ENCODE results near the gene KSR1. TPM values are rescaled to one million over a fixed set of nuclear protein-coding genes. Genes with fewer than 3 reads are reported as not detected.
A peak's percentile ranks its signal among the peaks of the same experiment; 100 is the strongest.
"Not testable (repeated sequence)": the region's sequence is repeated elsewhere in the genome, so short reads cannot be mapped to it uniquely, and the experiment has no call there.

Gene KSR1
- total RNA-seq (2014; rRNA removed; shearing (Covaris generic)), result 8.3 and 11.7 TPM in 2 replicates
- polyA plus RNA-seq (2014; cell fraction: nucleus; rRNA removed), result 7.3 and 16.6 TPM in 2 replicates

DNA sequence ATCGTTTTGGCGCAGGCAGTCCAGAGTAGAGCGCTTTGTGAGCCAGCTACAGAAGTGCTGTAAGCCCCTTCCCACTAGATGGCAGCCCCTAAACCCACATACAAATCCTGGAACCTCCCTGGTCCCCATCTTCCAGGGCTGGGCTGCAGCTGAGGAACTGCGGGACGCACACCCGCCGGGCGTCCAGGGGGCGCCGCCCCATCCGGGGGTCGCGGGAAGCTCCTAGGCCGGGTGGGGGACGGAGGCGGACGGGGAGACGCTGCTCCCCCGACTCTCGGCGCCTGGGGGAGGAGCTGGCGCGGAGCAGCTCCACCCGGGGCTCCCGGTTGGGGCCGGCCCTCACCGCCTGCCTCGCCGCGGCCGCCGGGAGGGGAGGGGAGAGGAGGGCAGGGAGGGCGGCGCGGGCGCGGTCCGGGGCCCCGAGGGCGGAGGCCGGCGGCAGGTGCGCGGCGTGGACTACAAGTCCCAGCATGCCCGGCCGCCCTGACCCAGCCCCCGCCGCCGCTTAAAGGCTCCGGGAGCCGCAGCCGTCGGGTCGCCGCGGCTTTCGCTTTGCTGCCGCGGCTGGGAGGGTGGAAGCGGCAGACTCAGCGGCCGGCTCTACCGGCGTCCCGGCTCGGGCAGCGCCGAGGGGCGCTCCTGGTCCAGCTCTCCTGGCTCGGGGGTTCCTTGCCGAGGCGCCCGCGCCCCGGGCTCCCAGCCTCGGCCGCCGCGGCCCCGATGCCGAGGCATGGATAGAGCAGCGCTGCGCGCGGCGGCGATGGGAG, at the start of gene KSR1:
Gene KSR1, plus strand, starts transcription at position 535 of the 767 bp plus-strand sequence. Its CDS starts 196 bp downstream, at position 731.
- peak; percentile 50 for DNase-seq (ENCODE audit: extremely low read depth, low read depth)

DNA sequence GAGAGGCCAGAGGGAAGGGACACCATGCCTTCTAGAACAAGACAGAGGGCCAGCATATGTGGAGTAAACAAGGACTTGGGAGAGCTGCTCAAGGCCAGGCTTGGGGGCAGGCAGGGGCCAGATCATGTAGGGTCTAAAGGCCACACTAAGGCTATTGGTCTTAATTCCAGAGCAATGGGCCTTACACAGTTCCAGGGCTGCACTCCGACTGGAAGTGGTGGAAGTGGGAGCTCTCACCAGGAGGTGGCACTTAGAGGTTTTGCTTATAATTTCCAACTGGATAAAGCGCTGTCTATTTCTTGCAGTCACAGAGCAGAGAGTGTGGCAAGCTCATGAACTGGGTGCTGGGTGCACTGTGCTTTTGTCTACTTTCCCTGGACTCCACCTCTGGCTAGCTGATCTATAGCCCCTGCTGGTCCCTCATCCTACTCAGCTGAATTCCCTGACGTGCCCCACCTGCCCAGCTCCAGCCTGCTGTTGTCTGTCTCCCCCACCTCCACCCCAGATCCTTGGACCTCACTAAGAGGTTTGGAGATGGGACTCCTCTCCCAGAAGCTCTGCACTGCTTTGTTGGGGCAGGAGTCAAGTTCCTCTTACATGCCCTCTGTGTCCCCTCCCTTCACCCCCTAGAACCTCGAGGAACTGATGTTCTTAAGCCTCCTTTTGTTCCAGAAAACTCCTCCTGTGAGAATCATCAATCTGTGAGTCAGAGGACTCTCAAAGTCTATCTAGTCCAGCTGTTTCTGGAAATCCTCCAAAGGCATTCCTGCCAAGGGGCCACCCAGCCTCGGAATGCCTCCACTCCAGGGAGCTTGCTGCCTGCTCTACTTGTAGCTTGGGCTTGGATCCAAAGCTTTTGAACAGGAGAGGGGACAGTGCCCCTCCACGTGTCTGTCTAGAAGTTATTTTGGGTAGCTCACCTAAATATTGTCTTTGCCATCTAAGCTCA, 48.1 kb upstream of the KSR1 start:
- no peak for DNase-seq (ENCODE audit: extremely low read depth, low read depth)

DNA sequence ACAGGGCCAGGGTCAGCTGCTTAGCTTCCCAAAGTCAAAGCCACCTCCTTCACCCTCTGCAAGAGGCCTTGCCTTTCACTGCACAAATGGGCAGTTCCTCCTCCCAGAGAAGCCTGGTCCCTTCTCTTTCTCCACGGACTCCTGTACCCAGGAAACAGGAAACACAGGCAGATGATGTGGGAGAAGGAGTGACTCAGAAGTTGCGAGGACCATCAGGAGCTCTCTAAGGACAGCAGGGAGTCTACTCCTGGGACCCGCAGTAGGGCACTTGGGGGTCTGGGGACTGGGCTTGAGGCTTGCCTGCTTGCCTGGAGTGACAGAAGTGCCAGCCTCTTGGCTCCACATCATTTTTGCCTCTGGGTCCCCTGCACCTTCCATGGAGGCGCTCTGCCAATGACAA, 47.4 kb upstream of the KSR1 start:
- no peak for DNase-seq (ENCODE audit: extremely low read depth, low read depth)

DNA sequence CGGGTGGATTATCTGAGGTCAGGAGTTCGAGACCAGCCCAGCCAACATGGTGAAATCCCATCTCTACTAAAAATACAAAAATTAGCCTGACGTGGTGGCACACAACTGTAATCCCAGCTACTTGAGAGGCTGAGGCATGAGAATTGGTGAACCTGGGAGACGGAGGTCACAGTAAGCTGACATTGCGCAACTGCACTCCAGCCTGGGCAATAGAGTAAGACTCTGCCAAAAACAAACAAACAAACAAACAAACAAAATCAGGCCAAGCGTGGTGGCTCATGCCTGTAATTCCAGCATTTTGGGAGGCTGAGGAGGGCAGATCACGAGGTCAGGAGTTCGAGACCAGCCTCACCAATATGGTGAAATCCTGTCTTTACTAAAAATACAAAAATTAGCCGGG, 44.1 kb upstream of the KSR1 start:
- DNase-seq (ENCODE audit: extremely low read depth, low read depth), result not testable (repeated sequence)

DNA sequence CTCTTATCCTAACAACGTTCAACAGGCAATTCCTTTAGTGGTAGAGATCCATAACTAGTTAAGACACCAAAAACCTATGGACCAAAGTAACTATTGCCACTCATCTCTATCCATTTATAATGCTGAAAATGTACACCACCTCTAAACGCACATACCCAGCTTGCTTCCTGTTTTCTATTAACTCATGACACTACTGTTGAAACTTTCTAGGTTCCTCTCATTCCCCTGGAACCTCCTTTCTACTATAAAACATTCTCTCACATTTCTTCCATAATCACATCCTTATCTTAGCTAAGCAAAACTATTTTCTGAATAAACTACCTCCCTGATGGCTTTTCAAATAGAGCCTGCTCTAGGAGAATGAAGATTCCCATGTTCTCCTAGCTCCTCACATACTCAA, 42.9 kb upstream of the KSR1 start:
- no peak for DNase-seq (ENCODE audit: extremely low read depth, low read depth)

DNA sequence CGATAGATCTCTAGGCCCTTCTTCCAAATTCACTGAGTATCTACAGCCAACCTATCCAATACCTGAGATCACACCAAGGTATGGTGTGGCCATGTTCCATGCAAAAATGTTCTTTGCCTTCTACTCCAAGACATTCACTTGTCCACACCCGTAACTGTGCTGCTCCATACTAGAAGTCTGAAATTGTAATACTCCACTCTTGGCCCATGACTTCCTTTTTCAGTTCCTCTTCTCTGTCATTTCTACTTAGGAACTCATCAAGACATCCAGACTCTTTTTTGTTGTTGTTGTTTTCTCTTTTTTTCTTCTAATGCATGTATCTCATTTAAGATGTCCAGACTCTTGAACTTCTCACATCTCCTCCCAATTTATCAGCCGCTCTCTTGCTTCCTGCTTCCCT, 42.5 kb upstream of the KSR1 start:
- no peak for DNase-seq (ENCODE audit: extremely low read depth, low read depth)

DNA sequence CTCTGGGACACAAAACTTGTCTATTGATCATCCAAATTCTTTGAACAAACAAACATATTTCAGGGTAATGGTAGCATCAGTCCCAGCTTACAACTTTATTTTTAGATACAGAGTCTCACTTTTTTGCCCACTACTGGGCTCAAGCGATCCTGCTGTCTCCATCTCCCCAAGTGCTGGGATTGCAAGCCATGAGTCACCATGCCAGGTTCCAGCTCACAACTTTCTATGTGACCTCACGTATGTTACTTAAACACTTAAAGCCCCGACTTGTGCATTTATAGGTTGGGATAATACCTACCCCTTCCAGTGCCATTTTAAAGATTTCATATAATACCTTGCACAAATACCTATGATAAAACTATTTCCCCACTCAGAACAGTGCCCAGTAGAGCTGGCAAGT, 42.0 kb upstream of the KSR1 start:
- DNase-seq (ENCODE audit: extremely low read depth, low read depth), result no peak

DNA sequence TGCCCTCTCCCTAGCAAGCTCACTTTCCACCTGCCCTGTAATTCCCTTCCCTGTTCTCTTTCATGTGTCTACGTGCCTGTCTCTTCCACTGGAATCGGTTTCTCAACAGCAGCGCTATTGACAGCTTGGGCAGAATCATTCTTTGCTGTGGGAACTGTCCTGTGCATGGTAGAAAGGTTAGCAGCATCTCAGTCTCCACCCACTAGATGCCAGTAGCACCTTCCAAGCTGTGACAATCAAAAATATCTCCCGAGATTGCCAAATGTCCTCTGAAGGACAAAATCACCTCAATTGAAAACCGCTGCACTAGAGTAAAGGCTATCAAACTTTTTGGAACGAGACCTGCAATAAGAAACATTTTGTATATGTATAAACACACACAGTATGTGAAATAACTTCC, 41.6 kb upstream of the KSR1 start:
- DNase-seq (ENCODE audit: extremely low read depth, low read depth), result no peak

DNA sequence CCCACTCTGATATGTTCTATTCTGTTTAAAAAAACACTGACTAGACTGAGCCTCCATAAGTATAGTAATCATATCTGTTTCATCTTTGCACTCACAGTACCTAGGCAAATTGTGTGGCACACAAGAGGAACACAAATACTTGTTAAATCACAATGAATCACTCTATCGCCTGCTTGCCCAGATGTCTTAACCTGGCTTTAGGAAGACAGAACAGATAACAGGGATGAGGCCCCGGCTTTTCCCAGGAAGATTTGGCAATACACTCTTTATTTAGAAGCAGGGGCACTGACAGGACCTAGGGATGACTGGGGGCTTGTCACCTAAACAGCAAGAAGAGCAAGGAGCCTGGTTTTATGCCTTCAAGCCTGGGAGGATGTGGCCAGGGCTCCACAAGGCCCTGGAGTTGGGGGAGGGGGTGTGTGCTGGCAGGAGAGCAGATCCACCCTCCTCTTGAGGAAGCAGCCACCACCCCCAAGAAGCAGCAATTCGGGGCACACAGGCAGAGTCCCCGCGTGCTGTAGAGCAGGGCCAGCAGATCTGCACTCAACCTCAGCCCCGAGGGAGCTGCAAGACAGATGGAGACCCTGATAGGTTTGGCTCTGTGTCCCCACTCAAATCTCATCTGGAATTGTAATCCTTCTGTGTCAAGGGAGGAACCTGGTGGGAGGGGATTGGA, 41.0 kb upstream of the KSR1 start:
- DNase-seq (ENCODE audit: extremely low read depth, low read depth), result no peak

DNA sequence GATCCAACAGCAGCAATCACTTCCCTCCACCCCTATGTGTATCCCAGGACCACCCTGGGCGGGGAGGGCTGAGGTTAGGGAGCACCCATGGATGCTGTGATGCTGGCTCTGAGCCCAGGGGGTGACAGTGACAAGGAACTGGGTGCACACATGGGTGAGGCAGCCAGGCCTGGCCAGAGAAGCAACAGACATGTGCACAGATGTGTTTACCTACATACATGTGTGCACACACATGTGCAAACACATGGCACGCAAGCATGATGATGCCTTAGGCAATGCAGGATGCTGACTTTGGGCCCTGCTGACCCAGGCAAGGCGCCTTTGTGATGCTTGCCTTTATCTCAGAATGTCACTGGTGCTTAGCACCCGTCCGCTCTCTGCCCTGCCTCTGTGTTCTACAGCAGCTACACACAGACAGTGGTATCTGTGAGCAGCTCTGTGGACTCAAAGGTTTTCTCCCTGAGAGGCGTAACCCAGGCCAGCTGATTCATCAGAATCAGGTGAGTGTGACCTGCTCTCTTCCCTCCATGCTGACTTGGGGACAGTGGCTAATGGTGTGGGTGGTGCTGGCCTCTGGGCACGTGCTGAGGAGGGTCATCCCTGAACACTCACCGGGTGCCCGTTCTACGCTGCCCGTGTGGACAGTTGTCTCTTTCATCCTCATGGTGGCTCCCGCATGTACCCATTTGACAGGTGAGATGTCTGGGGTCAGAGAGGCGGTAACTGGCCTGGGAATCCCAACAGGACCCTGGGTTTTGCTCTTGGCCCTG, 38.5 kb upstream of the KSR1 start:
- no peak for DNase-seq (ENCODE audit: extremely low read depth, low read depth)

DNA sequence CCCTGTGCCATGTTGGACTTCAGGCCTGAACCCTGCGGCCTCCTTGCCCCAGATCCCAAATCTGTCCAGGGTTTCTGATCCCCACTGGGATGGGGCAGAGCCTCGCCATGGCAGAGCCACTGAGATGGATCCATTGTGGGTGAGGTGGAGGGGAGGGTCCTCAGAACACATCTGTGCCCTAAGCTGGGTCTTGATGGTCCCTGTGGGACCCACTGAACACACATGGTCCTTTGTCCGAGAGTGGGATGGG, 38.0 kb upstream of the KSR1 start:
- DNase-seq (ENCODE audit: extremely low read depth, low read depth), result no peak

DNA sequence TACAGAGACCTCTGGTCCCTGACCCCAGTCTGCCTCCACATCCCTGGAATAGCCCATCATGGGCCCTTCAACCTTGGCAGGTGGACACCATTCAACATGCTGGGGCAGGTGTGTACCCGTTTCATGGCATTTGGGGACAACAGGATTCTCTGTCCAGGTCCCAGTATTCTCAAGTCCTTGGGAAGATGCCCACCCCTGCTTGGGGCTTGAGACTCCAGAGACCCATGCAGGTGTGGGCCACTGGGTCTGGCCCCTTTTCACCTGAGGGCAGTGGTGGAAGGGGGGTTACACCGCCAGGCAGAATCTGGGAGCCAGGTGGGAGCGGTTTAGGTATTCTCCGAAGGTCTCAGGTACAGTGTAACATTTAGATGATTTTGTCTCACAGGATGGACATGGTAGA, 37.1 kb upstream of the KSR1 start:
- no peak for DNase-seq (ENCODE audit: extremely low read depth, low read depth)

DNA sequence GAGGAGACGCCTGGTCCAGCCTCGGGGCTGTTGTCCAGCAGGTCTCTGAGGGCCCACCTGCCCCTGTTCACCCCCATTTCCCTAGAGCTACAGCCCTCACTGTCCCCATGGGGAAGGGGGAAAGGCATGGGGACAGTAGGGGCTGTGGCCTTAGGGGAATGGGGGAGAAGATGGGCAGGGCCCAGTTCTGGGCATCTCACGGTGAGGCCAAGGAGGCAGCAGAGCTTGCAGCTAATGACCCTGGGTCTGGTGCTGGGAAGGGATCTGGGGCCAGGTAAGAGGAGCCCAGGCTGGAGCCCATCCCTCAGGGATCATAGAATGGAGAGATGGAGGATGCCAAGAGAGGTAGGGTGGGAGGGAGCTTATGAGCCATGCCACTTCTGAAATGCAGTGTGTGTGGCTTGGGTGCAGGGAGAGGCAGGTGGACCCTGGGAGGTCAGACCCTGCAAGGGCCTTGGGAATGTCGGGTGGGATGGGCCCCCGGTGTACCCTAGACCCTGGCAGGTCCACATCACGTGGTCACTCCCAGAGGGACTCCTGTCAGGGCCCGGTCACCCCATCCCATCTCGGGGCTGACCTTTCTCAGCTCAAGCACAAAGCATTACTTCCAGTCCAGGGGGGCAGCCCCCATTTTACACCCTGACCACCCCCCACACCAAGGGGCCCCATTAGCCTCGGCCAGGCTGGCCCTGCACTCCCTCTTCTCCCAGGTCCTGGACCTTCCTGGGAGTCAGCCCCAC, 35.9 kb upstream of the KSR1 start:
- DNase-seq (ENCODE audit: extremely low read depth, low read depth), result no peak

DNA sequence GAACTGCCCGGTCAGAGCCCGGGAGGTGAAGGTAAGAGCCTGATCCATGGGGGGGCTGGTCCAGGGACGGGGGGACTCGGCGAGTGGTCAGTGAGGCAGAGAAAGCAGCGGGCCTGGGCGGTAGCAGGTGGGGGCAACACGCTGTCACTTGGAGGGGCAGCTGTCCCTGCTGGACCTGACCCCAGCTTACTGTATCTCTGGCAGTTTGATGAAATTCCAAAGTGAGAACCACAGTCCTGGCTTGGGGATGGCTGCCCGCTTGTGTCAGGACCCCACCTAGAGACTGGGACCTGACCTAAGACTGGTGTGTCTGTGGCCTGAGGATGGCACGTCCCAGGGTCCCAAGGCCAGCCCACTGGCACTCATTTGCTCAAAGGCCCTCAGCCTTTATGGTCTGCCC, 35.1 kb upstream of the KSR1 start:
- DNase-seq (ENCODE audit: extremely low read depth, low read depth), result no peak

DNA sequence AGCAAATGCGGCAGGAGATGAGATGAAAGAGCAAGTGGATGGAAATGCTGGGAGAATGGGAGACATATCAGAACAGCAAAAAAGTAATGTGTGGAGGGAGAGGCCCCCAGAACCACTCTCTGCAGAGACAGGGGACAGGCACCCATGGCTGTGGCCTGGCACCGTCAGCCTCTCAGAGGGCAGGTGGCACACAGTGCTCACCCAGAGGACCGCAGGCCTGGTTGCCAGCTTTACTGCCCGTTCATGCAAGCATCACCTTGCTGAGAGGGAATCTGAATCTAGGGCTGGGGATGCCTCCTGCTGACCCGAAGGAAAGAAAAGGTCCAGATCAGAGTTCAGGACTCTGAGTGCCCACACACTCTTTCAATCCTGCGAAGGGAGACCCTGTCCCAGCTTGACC, 34.6 kb upstream of the KSR1 start:
- DNase-seq (ENCODE audit: extremely low read depth, low read depth), result not testable (repeated sequence)

DNA sequence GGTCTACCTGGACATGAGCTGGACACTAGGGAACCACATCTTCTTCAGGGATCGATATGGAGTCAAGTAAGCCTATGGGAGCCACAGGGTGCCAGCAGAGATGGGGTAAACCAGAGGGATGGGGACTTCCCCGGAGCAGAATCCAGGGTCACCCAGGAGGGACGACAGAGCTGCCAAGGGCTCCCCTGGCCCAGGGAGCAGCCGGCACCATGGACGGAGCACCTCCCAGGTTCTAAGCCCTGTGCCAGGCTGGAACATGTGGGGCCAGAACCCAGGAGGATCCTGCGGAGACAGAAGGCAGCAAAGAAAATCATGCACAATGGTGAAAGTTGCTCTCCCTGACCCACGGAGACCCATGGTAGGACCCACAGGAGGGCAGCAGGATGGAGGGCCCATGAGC, 33.6 kb upstream of the KSR1 start:
- DNase-seq (ENCODE audit: extremely low read depth, low read depth), result no peak

DNA sequence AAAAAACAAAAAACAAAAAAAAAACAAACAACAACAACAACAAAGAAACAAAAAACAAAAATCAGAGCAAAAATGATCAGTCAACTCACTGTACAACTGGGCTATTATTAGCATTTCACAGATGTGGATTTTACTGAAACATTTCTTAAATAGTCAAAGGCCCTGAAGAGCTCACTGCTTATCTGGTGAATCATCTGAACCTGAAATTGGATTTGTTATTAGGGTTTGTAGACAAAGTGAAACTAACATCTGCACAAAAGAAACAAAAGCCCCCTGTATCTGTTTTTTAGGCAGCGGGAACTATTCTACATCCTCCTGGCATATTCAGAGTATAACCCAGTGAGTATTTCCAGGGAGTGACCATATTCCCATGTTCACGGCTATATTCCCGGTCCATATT, 32.6 kb upstream of the KSR1 start:
- no peak for DNase-seq (ENCODE audit: extremely low read depth, low read depth)

DNA sequence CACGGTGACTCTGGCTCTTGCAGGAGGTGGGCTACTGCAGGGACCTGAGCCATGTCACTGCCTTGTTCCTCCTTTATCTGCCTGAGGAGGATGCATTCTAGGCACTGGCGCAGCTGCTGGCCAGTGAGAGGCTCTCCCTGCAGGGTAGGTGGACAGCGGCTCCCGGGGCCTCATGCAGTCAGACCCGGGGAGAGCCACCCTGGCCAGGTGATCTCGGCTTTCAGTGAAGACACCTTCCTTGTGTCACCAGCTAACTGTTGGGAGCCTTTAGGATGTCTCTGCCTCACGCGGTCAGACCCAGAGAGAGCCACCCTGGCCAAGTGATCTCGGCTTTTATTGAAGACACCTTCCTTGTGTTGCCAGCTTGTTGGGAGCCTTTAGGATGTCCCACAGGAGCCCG, 31.7 kb upstream of the KSR1 start:
- no peak for DNase-seq (ENCODE audit: extremely low read depth, low read depth)

DNA sequence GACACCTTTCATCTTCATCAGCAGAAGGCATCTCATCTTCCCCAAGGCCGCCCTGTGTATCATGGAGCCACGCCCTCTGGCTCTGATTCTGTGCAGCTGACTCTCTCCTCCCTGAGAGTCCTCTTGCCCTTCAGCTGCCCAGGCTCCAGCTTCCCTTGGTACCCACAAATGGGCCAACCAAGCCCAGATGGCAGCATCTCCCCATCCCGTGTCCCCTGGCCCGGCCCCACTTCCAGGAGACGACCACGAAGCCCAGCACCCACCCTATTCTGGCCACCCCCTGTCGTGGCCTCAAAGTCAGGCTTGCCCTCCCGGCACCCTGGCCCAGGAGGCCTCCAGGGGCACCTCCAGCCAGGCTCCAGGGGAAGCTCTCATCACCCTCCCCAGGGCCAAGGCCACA, 31.3 kb upstream of the KSR1 start:
- DNase-seq (ENCODE audit: extremely low read depth, low read depth), result no peak

DNA sequence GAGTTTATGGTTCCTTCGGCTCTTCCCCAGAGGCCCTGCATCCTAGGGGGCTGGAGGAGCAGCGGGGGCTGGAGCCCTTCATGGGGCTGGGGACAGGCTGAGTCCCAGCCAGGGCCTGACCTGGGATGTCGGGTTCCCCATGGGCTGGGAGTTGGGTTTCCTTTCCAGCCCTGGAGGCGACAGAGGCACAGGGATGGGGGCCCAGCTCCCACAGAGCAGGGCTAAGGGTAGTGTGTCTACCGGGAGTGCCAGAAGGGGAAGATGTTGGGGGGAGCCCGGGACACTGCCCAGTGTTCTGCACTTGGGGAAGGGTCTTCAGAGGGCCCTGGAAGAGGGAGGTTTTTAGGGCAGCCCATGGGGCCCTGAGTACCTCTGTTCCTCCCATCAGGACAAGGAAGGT, 30.7 kb upstream of the KSR1 start:
- not testable (repeated sequence) for DNase-seq (ENCODE audit: extremely low read depth, low read depth)
